H9 (cell line): Measurements from ENCODE around the gene OR2A12. TPM values are rescaled to one million over a fixed set of nuclear protein-coding genes. Genes with fewer than 3 reads are reported as not detected.

Source experiments
- DNase-seq: peaks from one replicate; pipeline ENCODE4 v3.0.0-alpha.2; 2017
- H2AFZ ChIP-seq: one replicate; pipeline ENCODE4 v1.6.1; 2013; ENCODE audit warnings: mild to moderate bottlenecking, low read length, control low read depth, moderate library complexity
- H2AK5ac ChIP-seq: 2 replicates; pipeline ENCODE4 v1.6.1; 2013; ENCODE audit warnings: low read length, control low read depth, mixed read lengths; ENCODE audit not compliant: insufficient read length
- H2BK120ac ChIP-seq: one replicate; pipeline ENCODE4 v1.6.1; 2013; ENCODE audit warnings: low read depth, mild to moderate bottlenecking, low read length, control low read depth, inconsistent platforms; ENCODE audit not compliant: poor library complexity, severe bottlenecking
- H2BK12ac ChIP-seq: 2 replicates; pipeline ENCODE4 v1.6.1; 2013; ENCODE audit warnings: low read length, control low read depth, mixed read lengths, low read depth; ENCODE audit not compliant: insufficient read length
- H2BK15ac ChIP-seq: 2 replicates; pipeline ENCODE4 v1.6.1; 2013; ENCODE audit warnings: low read depth, low read length, control low read depth
- H2BK20ac ChIP-seq: one replicate; pipeline ENCODE4 v1.6.1; 2013; ENCODE audit warnings: low read depth, mild to moderate bottlenecking, low read length, control low read depth, inconsistent platforms; ENCODE audit not compliant: poor library complexity, severe bottlenecking
- H2BK5ac ChIP-seq: 2 replicates; pipeline ENCODE4 v1.6.1; 2013; ENCODE audit warnings: low read length, control low read depth, mixed read lengths; ENCODE audit not compliant: insufficient read length
- H3K14ac ChIP-seq: 2 replicates; pipeline ENCODE4 v1.6.1; 2013; ENCODE audit warnings: low read length, control low read depth; ENCODE audit not compliant: insufficient read depth
- H3K18ac ChIP-seq: 2 replicates; pipeline ENCODE4 v1.6.1; 2013; ENCODE audit warnings: low read depth, mild to moderate bottlenecking, mixed read lengths, low read length, control low read depth; ENCODE audit not compliant: insufficient read length
- H3K23ac ChIP-seq: 2 replicates; pipeline ENCODE4 v1.6.1; 2013; ENCODE audit warnings: low read length, control low read depth, mixed read lengths, low read depth; ENCODE audit not compliant: insufficient read length
- H3K23me2 ChIP-seq: 2 replicates; pipeline ENCODE4 v1.6.1; 2013; ENCODE audit warnings: low read depth, mild to moderate bottlenecking, mixed read lengths, low read length, control low read depth; ENCODE audit not compliant: insufficient read length, poor library complexity, severe bottlenecking
- H3K27ac ChIP-seq: 2 replicates; pipeline ENCODE4 v1.5.1; 2013; ENCODE audit warnings: low read length, control low read depth, mixed read lengths, low read depth; ENCODE audit not compliant: insufficient read length
- H3K27me3 ChIP-seq: 2 replicates; pipeline ENCODE4 v1.6.1; 2013; ENCODE audit warnings: low read length, control low read depth, inconsistent platforms; ENCODE audit not compliant: insufficient read depth
- H3K4ac ChIP-seq: 2 replicates; pipeline ENCODE4 v1.6.1; 2013; ENCODE audit warnings: low read depth, mild to moderate bottlenecking, control low read depth, inconsistent platforms, low read length, moderate library complexity
- H3K4me1 ChIP-seq: 2 replicates; pipeline ENCODE4 v1.6.1; 2013; ENCODE audit warnings: low read length, control low read depth, inconsistent platforms; ENCODE audit not compliant: insufficient read depth
- H3K4me2 ChIP-seq: 2 replicates; pipeline ENCODE4 v1.6.1; 2013; ENCODE audit warnings: low read length, control low read depth, mixed read lengths; ENCODE audit not compliant: insufficient read length, insufficient read depth
- H3K56ac ChIP-seq: 2 replicates; pipeline ENCODE4 v1.6.1; 2013; ENCODE audit warnings: low read depth, mild to moderate bottlenecking, mixed read lengths, low read length, control low read depth; ENCODE audit not compliant: insufficient read length
- H3K79me1 ChIP-seq: 2 replicates; pipeline ENCODE4 v1.6.1; 2013; ENCODE audit warnings: low read depth, mild to moderate bottlenecking, moderate library complexity, low read length, control low read depth, inconsistent platforms; ENCODE audit not compliant: insufficient read depth, poor library complexity, severe bottlenecking
- H3K79me2 ChIP-seq: 2 replicates; pipeline ENCODE4 v1.6.1; 2013; ENCODE audit warnings: low read length, control low read depth, inconsistent platforms; ENCODE audit not compliant: insufficient read depth
- H3K9ac ChIP-seq: 2 replicates; pipeline ENCODE4 v1.6.1; 2013; ENCODE audit warnings: low read length, control low read depth, mixed read lengths; ENCODE audit not compliant: insufficient read length; ENCODE audit errors: extremely low read depth
- H3K9me3 ChIP-seq: one replicate; pipeline ENCODE4 v1.6.1; 2013; ENCODE audit warnings: low read depth, low read length, inconsistent platforms; ENCODE audit not compliant: control insufficient read depth
- H3T11ph ChIP-seq: one replicate; pipeline ENCODE4 v1.6.1; 2013; ENCODE audit warnings: mild to moderate bottlenecking, low read length, control low read depth, inconsistent platforms
- H4K20me1 ChIP-seq: one replicate; pipeline ENCODE4 v1.6.1; 2013; ENCODE audit not compliant: control insufficient read depth, insufficient read length, insufficient read depth
- H4K5ac ChIP-seq: 2 replicates; pipeline ENCODE4 v1.6.1; 2013; ENCODE audit warnings: low read depth, mild to moderate bottlenecking, mixed read lengths, low read length, control low read depth; ENCODE audit not compliant: insufficient read length
- H4K8ac ChIP-seq: replicated peaks from 2 replicates; pipeline ENCODE4 v1.6.1; 2013; ENCODE audit warnings: low read length, control low read depth, mixed read lengths, low read depth; ENCODE audit not compliant: insufficient read length
- H4K91ac ChIP-seq: 2 replicates; pipeline ENCODE4 v1.6.1; 2013; ENCODE audit warnings: low read depth, mild to moderate bottlenecking, moderate library complexity, mixed read lengths, low read length, control low read depth; ENCODE audit not compliant: insufficient read length
- H3K27ac Mint-ChIP-seq, 3 experiments: 2 replicates in 2 of 3; 3 replicates in 1 of 3; pipeline ENCODE4 v1.8.0; 2020 to 2021; ENCODE audit warnings: mixed read lengths in 3 of 3, mild to moderate bottlenecking in 1 of 3, moderate library complexity in 1 of 3
- H3K27me3 Mint-ChIP-seq: 2 replicates; pipeline ENCODE4 v1.8.0; 2021; ENCODE audit warnings: low read depth, mild to moderate bottlenecking, moderate library complexity, mixed read lengths
- H3K36me3 Mint-ChIP-seq, 3 experiments: 2 replicates in 2 of 3; 3 replicates in 1 of 3; pipeline ENCODE4 v1.8.0; 2020 to 2021; ENCODE audit warnings: low read depth in 3 of 3, mixed read lengths in 3 of 3; ENCODE audit not compliant: insufficient read depth in 1 of 3
- H3K4me1 Mint-ChIP-seq, 2 experiments: 2 replicates each; pipeline ENCODE4 v1.8.0; 2020; ENCODE audit warnings: mixed read lengths in 2 of 2
- H3K4me3 Mint-ChIP-seq, 2 experiments: 2 replicates in 1 of 2; 3 replicates in 1 of 2; pipeline ENCODE4 v1.8.0; 2020 to 2021; ENCODE audit warnings: mild to moderate bottlenecking in 2 of 2, mixed read lengths in 2 of 2, moderate library complexity in 1 of 2
- H3K9me3 Mint-ChIP-seq, 2 experiments: 2 replicates in 1 of 2; 3 replicates in 1 of 2; pipeline ENCODE4 v1.8.0; 2020; ENCODE audit warnings: mild to moderate bottlenecking in 2 of 2, mixed read lengths in 2 of 2, moderate library complexity in 1 of 2
- WGBS: extraction: QIAGEN DNeasy Blood & Tissue Kit; methylation state at CpG from one replicate; pipeline ENCODE4 v1.1.7; 2013; ENCODE audit warnings: missing lambda C conversion rate, low lambda C conversion rate, mixed read lengths; ENCODE audit not compliant: insufficient read length; ENCODE audit errors: extremely low coverage; 5-methylcytosine and 5-hydroxymethylcytosine counted together
- total RNA-seq: library from RNA; stranded (reverse); gene quantifications from 2 replicates; pipeline ENCODE4 v1.2.1, GENCODE V29; 2021
- TF ChIP-seq, protein P1 (sequence below): fragments of 200-600 bp; sonication (generic); conservative IDR thresholded peaks from 3 replicates; pipeline ENCODE4 v1.8.0; 2021; ENCODE audit warnings: antibody characterized with exemption, mild to moderate bottlenecking

Gene OR2A12
- total RNA-seq, 1 experiment from 2014 or later: not detected

DNA sequence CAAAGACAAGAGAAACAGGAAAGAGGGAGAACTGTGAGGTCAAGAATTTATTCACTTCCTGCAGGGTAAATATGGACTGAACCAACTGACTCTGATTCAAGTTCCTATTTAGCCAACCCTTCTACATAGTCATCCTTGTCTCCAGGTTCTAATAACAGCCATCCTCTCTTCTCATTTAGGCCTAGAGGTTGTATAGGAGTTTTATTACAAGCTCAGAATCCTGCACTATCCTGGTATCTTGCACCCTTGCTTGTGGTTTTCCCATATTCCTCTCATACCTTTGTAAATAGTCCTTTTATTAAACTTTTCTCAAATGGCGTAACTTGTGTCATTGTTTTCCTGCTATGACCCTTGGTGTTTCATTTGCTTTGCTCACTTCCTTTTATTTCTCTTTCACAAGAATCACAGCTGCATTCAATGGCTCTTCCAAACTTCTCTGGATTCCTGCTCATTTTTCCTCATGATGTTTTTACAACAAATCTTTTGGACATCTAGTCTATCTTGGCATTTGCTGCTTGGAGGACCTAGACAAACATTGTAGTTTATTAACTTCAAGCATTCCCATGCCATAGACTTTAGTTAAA is 49.7 kb upstream of the OR2A12 start:
- H3K4me2 ChIP-seq: no peak overlapping the region
- no peak overlapping the region for H3K14ac ChIP-seq
- no peaks in the 10 kb centered on the region for H3K36me3 Mint-ChIP-seq
- no peaks in the 10 kb centered on the region for H3K23me2 ChIP-seq
- no peaks in the 10 kb centered on the region for H3K27me3 Mint-ChIP-seq
- no peak overlapping the region for H4K91ac ChIP-seq
- H3K4me1 ChIP-seq: no peaks in the 10 kb centered on the region
- no peaks in the 10 kb centered on the region; a peak in 1 of 4 replicates for H3K4me1 Mint-ChIP-seq
- no peak overlapping the region for H3K27ac Mint-ChIP-seq
- no peak for DNase-seq
- TF ChIP-seq, protein P1, sequence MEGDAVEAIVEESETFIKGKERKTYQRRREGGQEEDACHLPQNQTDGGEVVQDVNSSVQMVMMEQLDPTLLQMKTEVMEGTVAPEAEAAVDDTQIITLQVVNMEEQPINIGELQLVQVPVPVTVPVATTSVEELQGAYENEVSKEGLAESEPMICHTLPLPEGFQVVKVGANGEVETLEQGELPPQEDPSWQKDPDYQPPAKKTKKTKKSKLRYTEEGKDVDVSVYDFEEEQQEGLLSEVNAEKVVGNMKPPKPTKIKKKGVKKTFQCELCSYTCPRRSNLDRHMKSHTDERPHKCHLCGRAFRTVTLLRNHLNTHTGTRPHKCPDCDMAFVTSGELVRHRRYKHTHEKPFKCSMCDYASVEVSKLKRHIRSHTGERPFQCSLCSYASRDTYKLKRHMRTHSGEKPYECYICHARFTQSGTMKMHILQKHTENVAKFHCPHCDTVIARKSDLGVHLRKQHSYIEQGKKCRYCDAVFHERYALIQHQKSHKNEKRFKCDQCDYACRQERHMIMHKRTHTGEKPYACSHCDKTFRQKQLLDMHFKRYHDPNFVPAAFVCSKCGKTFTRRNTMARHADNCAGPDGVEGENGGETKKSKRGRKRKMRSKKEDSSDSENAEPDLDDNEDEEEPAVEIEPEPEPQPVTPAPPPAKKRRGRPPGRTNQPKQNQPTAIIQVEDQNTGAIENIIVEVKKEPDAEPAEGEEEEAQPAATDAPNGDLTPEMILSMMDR: no peak
- no peak overlapping the region for H3K4me3 Mint-ChIP-seq
- no peak overlapping the region for H2BK120ac ChIP-seq
- no peaks in the 10 kb centered on the region for H3K9me3 Mint-ChIP-seq
- H3K18ac ChIP-seq: no peak overlapping the region
- H3K79me2 ChIP-seq: no peaks in the 10 kb centered on the region
- WGBS: no CpG with 5 or more reads among the region's 1 CpG
- H2BK12ac ChIP-seq: no peak overlapping the region
- no peak overlapping the region for H3K9ac ChIP-seq
- H2BK5ac ChIP-seq: no peak overlapping the region
- no peak overlapping the region for H3K4ac ChIP-seq
- no peak overlapping the region for H4K8ac ChIP-seq
- H3K9me3 ChIP-seq: no peaks in the 10 kb centered on the region
- H4K20me1 ChIP-seq: no peaks in the 10 kb centered on the region
- H2AK5ac ChIP-seq: no peak overlapping the region
- no peaks in the 10 kb centered on the region for H3K79me1 ChIP-seq
- no peak overlapping the region for H3K23ac ChIP-seq
- no peak overlapping the region for H2AFZ ChIP-seq
- no peaks in the 10 kb centered on the region for H3K27me3 ChIP-seq
- H2BK15ac ChIP-seq: no peak overlapping the region
- no peak overlapping the region for H2BK20ac ChIP-seq
- H3K56ac ChIP-seq: no peak overlapping the region
- no peak overlapping the region for H4K5ac ChIP-seq
- H3T11ph ChIP-seq: no peak overlapping the region
- no peak overlapping the region for H3K27ac ChIP-seq
